SK-MEL-5 (cell line): ENCODE results near the gene CDA. TPM values are rescaled to one million over a fixed set of nuclear protein-coding genes. Genes with fewer than 3 reads are reported as not detected.

ENCODE experiments used
- DNase-seq: peaks from one replicate; pipeline ENCODE4 v3.0.0-alpha.2; 2016; ENCODE audit warnings: low read depth, low spot score
- in situ Hi-C: cut with HindIII; loops from 2 replicates; pipeline ENCODE4 v1.10.0; 2016; ENCODE audit warnings: low sequenced_read_pairs, high pct_unique_total_duplicates, low pct_unique_long_range_greater_than_20kb
- total RNA-seq: library from RNA; depleted of rRNA; stranded (reverse); fragments of >200 nt; shearing (Covaris generic); gene quantifications from 2 replicates; pipeline ENCODE4 v1.2.3, GENCODE V29; 2014

Gene CDA
- total RNA-seq, 1 experiment from 2014 or later, result not detected

- no peak for DNase-seq
These were observed 10.8 kb upstream of the CDA start for GRCh38 chr1:20578062-20578461.

GRCh38 chr1:20578721-20579395, 10.0 kb upstream of the CDA start:
- in situ Hi-C loops, result no loop called here
- DNase-seq, result no peak

More at GRCh38 chr1:20578062-20578461, 10.8 kb upstream of the CDA start:
- in situ Hi-C loops, result no loop called here

DNA sequence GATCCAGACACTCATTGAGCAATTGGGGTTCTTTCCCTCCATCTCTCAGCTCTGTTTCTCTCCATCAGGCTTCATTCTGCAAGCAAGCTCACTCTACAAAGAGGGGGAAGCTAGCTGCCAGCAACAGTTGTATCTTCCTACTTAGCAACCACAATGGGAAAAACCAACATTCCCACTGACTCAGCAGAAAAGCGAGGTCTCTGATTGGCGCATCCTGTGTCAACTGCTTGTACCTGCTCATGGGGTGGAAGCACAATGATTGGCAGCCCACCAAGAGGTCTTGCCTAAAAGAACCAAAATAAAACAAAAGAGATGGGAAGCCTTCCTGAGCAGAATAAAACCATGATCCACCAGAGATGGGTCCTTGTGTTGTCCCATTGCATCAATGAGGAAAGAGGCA, 4.0 kb upstream of the CDA start:
- in situ Hi-C loops, result no loop called here
- DNase-seq, result no peak

DNA sequence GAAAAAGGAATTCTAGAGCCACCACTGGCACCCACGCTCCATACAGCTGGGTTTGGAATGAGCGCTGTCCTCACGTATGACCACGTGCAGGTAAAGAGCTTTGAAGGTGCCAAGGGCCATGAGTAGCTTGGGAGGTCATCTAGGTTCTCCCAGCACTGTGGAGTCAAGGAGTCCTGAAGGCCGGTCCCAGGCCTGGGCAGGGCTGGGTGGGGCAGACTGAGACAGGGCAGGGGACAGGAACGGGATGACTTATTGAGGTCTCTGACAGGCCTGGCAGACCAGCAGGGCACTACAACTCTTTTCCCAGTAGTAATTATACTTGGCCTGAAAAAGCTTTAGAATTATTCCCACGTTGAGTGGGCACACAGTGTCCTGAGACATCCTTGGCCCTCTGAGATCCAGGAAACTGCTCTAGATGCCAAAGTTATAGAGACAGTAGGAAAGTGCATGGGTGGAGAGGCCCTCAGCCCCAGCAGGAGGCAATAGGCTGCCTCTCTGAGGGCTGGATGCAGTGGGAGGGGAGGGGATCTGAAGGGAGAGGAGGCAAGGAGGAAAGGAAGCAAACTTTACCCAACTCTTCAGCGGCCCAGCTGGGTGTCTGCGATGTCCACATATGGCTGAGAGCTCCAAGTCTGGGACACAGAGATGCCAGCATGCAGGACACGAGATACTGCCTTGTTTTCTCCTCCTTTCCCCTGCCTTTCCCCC, 1.8 kb upstream of the CDA start:
- in situ Hi-C loops, result no loop called here

DNA sequence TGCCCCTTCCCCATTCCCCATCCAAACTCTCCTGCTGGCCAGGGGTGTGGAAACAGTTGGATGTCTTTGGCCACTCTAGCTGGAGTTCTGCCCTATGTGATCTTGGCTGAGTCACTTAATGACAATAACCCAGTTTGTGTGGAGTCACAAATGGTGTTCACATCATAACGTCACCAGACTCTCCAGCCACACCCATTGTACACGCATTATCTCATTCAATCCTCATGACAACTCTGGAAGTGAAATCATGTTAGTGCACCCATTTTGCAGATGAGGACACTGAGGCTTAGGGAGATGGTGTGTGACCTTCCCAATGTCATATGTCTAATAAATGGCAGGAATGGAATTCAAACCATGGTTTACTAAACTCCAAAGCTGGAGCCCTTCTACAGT, 1.2 kb upstream of the CDA start:
- peak; percentile 21 for DNase-seq
- in situ Hi-C loops, result no loop called here

More for the DNA sequence above, 1.8 kb upstream of the CDA start:
- DNase-seq, result peak; percentile 3

GRCh38 chr1:20589331-20590278, 708 bp downstream of the CDA start:
- no peak for DNase-seq
- in situ Hi-C loops, result no loop called here

DNA sequence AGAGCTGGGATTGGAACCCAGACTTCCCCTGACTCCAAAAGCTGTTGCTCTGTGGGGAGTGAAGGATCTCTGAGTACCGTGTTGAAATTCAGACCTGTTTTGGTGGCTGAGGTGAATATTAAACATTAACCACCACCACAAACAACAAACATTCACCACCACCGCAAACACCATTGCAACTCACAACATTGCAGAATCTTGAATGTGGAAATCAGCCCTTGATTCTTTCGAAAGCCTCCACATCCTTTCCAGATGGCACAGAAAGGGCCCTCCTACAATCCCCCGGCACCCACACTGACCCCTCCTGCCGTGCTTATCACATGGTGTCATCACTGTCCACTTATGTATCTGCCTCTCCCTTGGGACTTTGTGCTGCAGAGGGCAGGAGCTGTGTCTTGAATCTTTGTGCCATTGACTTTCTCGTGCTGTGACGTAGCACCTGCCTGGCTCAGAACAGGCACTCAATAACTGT, 1.4 kb downstream of the CDA start:
- in situ Hi-C loops, result no loop called here
- DNase-seq, result no peak

DNA sequence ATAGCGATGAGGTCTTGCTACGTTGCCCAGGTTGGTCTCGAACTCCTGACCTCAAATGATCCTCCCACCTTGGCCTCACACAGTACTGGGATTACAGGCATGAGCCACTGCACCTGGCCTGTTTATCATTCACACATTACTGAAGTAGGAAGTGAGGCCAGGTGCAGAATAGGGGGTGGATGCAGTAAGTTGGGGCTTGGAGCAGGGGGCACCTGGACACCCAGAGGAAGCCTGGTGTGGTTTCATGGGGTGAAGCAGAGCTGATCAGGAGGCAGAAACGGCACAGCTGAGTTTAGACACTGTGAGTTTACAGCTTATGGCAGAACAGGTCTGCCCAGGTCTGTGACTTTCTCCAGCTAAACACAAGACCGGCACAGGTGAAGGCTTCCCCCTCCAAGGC, 4.9 kb downstream of the CDA start:
- in situ Hi-C loops, result no loop called here
- DNase-seq, result no peak

- in situ Hi-C loops, result no loop called here
- DNase-seq, result no peak
These were observed 5.8 kb downstream of the CDA start for GRCh38 chr1:20594746-20595145.

- no peak for DNase-seq
- in situ Hi-C loops, result no loop called here
These were observed 7.2 kb downstream of the CDA start for GRCh38 chr1:20596106-20596505.

DNA sequence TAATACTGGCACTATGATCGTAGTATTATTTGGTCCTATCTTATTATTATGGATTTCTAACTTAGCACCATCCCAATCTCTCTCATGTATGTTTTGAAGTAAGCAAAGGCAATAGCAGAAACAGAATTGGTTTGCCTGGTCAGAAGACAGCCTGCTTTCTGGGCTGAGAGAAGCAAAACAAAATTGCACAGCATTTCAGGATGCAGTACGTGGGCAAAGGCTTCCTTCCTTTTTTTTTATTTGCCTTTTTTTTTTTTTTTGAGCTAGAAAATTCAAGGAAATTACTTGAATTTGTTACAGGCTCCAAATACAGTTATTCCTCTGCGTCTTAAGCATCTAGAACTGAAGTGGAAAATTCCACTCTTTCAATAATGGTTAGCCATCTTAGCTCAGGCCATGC, 8.8 kb downstream of the CDA start:
- in situ Hi-C loops, result no loop called here
- no peak for DNase-seq

DNA sequence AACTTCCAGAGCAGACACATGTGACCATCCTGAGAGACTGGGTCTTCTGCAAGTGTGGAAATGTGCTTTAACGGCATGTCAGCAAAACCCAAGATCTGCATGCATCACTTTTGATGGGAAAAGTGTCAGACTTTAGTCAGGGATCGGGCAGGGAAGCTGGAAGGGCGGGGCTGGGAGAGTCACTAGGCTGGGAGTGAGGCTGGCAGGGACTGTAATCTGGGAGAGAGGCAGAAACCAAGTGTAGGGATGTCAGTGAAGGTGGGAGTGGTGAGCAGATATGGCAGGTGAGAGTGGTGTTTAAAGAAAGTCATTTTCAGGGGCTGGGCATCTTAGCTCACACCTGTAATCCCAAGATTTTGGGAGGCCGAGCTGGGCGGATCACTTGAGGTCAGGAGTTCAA, 11.3 kb downstream of the CDA start:
- in situ Hi-C loops, result no loop called here
- DNase-seq, result no peak

DNA sequence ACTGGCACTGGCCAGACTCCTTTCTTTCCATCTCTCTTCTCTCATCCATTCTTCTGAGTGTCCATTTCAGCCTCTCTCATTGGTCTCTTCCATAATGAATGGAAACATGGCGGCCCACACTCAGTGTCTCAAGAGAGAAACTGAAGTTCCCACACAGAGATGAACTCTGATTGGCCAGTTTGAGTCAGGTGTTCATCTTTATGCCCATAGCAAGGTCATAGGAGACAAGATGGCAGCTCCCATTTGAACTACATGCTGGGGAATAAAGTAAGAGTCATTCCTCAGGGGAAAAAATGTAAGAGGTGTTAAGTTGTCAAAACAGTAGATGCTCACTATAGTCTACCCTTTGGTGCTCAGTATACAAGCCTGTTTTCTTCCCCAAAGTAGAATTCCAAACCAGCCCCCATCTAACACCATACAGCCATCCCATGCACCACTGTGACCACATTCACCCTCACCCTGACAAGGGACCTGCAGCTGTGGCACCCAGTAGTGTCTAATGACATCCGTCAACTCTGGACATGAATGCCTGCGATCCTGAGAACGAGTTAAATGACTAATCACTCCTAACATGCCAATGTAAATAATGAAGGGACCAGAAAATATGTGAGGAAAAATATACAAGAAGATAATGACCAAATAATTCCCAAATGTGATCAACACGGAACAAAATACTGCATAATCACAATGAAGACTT, 12.4 kb downstream of the CDA start:
- peak; percentile 42 for DNase-seq
- in situ Hi-C loops, result no loop called here

DNA sequence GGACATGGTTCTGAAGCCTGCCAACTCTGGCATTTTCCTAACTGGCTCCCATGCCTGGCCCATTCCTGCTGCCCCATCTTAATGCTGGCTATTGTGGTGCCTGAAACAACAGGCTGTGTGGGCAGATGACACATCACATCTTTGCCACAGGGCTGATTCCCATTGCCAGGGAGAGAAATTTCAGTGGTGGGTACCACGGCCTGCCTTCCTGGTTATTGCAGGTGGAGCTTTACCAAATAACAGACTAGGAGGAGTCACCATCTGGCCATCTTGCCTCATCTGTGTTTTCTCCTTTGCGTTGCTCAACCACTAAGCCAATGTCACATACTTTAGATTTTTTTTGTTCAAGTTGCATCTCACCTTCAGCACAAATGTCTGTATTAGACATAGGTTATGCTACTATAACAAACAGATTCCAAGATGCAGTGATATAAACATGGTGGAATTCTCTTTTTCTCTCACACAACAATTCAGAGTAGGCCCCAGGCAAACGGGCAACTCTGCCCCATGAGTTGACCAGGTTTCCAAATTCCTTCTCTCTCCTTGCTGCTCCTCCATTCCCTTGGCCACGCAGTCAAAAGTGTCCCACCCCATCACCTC, 14.1 kb downstream of the CDA start:
- DNase-seq, result no peak
- in situ Hi-C loops, result no loop called here

DNA sequence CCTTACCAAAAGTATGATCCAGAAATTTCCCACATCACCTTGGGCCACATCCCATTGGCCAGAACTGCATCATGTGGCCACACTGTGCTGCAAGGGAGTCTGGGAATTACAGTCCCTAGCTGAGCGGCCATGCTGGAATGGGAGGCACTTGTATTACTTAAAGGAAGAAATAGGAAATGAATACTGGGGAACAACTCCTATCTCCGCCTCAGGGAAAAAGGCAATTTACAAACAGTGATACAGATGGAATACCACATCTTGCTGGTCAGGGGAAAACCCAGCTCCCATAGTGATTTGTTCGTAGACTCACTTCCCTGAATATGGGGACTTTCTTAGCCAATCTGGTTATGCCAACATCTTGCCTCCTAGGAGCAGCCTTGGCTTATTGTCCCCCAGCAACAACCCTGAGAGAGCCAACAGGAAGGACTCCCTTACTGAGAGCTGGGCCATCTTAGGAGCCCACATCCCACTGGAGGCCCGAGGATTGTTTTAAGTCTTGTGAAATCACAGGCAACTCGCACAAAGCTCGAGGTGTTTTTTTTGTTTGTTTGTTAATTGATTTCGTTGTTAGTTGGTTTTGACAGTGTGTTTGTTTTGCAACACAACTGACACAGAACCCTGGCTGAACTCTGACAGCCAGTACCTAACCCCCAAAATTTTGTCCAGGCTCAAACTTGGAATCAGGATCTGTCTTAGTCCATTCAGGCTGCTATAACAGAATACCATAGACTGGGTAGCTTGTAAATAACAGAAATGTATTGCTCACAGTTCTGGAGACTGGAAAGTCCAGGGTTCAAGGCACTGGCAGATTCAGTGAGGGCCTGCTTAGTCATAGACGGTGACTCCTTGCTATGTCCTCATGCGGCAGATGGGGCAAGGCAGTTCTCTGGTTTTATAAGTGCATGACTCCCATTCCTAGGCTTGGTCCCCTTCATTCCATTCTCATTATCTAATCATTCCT, 14.9 kb downstream of the CDA start:
- in situ Hi-C loops, result no loop called here
- DNase-seq, result no peak

- DNase-seq, result no peak
- in situ Hi-C loops, result no loop called here
These were observed 15.8 kb downstream of the CDA start for GRCh38 chr1:20604678-20605077.
